DOHH2 (cell line): ENCODE data around the gene SNX20.

Experiments used
- H3F3A ChIP-seq: fragments of 200-600 bp; sonication (generic), shearing (Covaris generic); 2 replicates; pipeline ENCODE4 v1.6.0; 2016; ENCODE audit warnings: antibody characterized with exemption, mild to moderate bottlenecking; ENCODE audit not compliant: control insufficient read depth, insufficient read depth
- H3K27ac ChIP-seq: fragments of 200-600 bp; sonication (generic); 2 replicates; pipeline ENCODE4 v1.5.1; 2014; ENCODE audit warnings: low read depth, mild to moderate bottlenecking, low read length, moderate library complexity
- H3K27me3 ChIP-seq: fragments of 200-600 bp; sonication (generic); 2 replicates; pipeline ENCODE4 v1.6.1; 2014; ENCODE audit warnings: mild to moderate bottlenecking, low read length, mixed read lengths; ENCODE audit not compliant: control insufficient read depth
- H3K36me3 ChIP-seq: fragments of 200-600 bp; sonication (generic); 2 replicates; pipeline ENCODE4 v1.6.1; 2014; ENCODE audit warnings: mild to moderate bottlenecking, low read length, moderate library complexity, mixed read lengths; ENCODE audit not compliant: control insufficient read depth
- H3K4me1 ChIP-seq: fragments of 200-600 bp; sonication (generic); 2 replicates; pipeline ENCODE4 v1.6.1; 2014; ENCODE audit warnings: mild to moderate bottlenecking, low read length, mixed read lengths; ENCODE audit not compliant: control insufficient read depth
- H3K4me2 ChIP-seq: fragments of 200-600 bp; sonication (generic); 2 replicates; pipeline ENCODE4 v1.6.0; 2014; ENCODE audit warnings: mild to moderate bottlenecking, low read length, moderate library complexity
- H3K4me3 ChIP-seq: fragments of 200-600 bp; sonication (generic); 2 replicates; pipeline ENCODE4 v1.5.1; 2014; ENCODE audit warnings: mild to moderate bottlenecking, low read length, mixed read lengths
- H3K79me2 ChIP-seq: fragments of 200-600 bp; sonication (generic); 2 replicates; pipeline ENCODE4 v1.6.1; 2014; ENCODE audit warnings: mild to moderate bottlenecking, low read length, mixed read lengths; ENCODE audit not compliant: control insufficient read depth
- H3K9me2 ChIP-seq: fragments of 200-600 bp; sonication (generic); replicated peaks from 2 replicates; pipeline ENCODE4 v1.6.1; 2014; ENCODE audit warnings: mild to moderate bottlenecking, low read length, mixed read lengths; ENCODE audit not compliant: control insufficient read depth
- H3K9me3 ChIP-seq: fragments of 200-600 bp; sonication (generic); 2 replicates; pipeline ENCODE4 v1.6.1; 2014; ENCODE audit warnings: antibody characterized with exemption, low read length, mixed read lengths; ENCODE audit not compliant: control insufficient read depth, insufficient read depth
- H4K20me1 ChIP-seq: fragments of 200-600 bp; sonication (generic); 2 replicates; pipeline ENCODE4 v1.6.0; 2014; ENCODE audit warnings: low read depth, mild to moderate bottlenecking, antibody characterized with exemption, low read length, moderate library complexity; ENCODE audit not compliant: control insufficient read depth, insufficient read depth
- CTCF ChIP-seq: fragments of 200-600 bp; sonication (generic); IDR thresholded peaks from one replicate; pipeline ENCODE4 v1.5.1; 2014; ENCODE audit warnings: antibody characterized with exemption, mild to moderate bottlenecking, low read depth, low read length; ENCODE audit not compliant: poor library complexity, severe bottlenecking
- EZH2phosphoT487 ChIP-seq: fragments of 200-600 bp; sonication (generic); IDR thresholded peaks from 2 replicates; pipeline ENCODE4 v1.6.1; 2017; ENCODE audit warnings: borderline replicate concordance, mild to moderate bottlenecking, antibody characterized with exemption, low read length, moderate library complexity, mixed read lengths

Gene SNX20

GRCh38 chr16:50708373-50709060 lies 27.4 kb upstream of the SNX20 start:
- Histone ChIP-seq H3K36me3 (no peaks in the 10 kb centered on the region), H3K27ac (no peak overlapping the region), H3K4me3 (no peak overlapping the region), H3K9me3 (peaks cover 16% of the 10 kb centered on the region; the same call in 1 of the 2 replicates), H4K20me1 (no peaks in the 10 kb centered on the region), H3K4me2 (no peak overlapping the region), H3K4me1 (no peaks in the 10 kb centered on the region), H3F3A (no peaks in the 10 kb centered on the region), H3K9me2 (no peaks in the 10 kb centered on the region), H3K79me2 (no peaks in the 10 kb centered on the region), H3K27me3 (no peaks in the 10 kb centered on the region)
- TF ChIP-seq EZH2phosphoT487 (no peak), CTCF (no peak)

- no peaks in the 10 kb centered on the region for H3K27me3 ChIP-seq
- no peaks in the 10 kb centered on the region for H3K9me2 ChIP-seq
- no peaks in the 10 kb centered on the region for H3F3A ChIP-seq
- H3K9me3 ChIP-seq = peaks cover 16% of the 10 kb centered on the region; the same call in 1 of the 2 replicates
- TF ChIP-seq CTCF = no peak
- no peak for TF ChIP-seq EZH2phosphoT487
- H3K4me3 ChIP-seq = no peak overlapping the region
- no peaks in the 10 kb centered on the region for H4K20me1 ChIP-seq
- no peak overlapping the region for H3K4me2 ChIP-seq
- no peaks in the 10 kb centered on the region for H3K36me3 ChIP-seq
- no peak overlapping the region for H3K27ac ChIP-seq
- H3K79me2 ChIP-seq = no peaks in the 10 kb centered on the region
- H3K4me1 ChIP-seq = no peaks in the 10 kb centered on the region
Observed at GRCh38 chr16:50706250-50706649, 25.1 kb upstream of the SNX20 start.

DNA sequence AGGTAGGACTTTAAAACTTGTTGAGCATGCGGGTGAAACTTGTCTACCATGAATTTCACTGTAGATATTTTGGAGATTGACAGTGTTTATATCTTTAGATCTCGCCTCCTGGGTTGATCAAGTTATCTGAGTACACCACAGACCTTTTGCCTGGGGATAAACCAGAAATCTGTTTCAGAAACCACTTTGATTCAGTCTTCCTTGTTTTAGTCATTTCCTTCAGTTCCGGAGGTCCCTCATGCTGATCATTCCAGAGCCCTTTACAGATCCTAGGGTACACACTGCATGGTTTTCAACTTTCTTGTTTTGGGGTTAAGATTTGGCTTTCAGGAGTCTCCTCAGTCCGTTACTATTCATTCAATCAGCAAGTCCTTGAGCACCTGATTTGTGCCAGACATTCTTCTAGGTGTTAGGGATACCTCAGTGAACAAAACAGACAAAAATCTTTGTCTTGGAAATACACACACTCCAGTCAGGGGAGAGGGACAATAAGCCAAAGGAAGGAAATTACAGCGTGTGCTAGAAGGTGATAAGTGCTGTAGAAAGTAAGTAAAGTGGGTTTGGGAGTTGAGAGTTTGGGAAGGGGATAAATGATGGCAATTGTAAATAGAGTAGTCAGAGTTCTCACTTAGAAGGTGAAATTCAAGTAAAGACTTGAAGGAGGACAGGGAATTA lies 24.5 kb upstream of the SNX20 start:
- Histone ChIP-seq H3F3A (no peaks in the 10 kb centered on the region), H3K79me2 (no peaks in the 10 kb centered on the region), H3K27me3 (no peaks in the 10 kb centered on the region), H3K4me1 (no peaks in the 10 kb centered on the region), H3K27ac (no peak overlapping the region), H3K4me3 (no peak overlapping the region), H4K20me1 (no peaks in the 10 kb centered on the region), H3K9me2 (no peaks in the 10 kb centered on the region), H3K36me3 (no peaks in the 10 kb centered on the region), H3K9me3 (peaks cover 16% of the 10 kb centered on the region; the same call in 1 of the 2 replicates), H3K4me2 (no peak overlapping the region)
- TF ChIP-seq CTCF = no peak
- no peak for TF ChIP-seq EZH2phosphoT487
